HEK293 (cell line): ENCODE data around the gene SPATA7.

Experiments
- CTCF ChIA-PET: fragments of 350-600 bp; formaldehyde crosslinking; extraction: SDS; loops from one replicate; lab custom pipeline; 2021; ENCODE audit warnings: antibody characterized with exemption; lab: Yijun Ruan, JAX
- POLR2A ChIA-PET: fragments of 300-600 bp; formaldehyde crosslinking; extraction: SDS; loops from one replicate; lab custom pipeline; 2020; ENCODE audit warnings: antibody characterized with exemption, inconsistent platforms; lab: Yijun Ruan, JAX
- H3K27ac ChIP-seq: fragments of 200-500 bp; sonication (Bioruptor generic); 2 replicates; pipeline ENCODE4 v1.5.1; 2014; ENCODE audit warnings: low read depth, low read length, control low read depth, inconsistent platforms; ENCODE audit errors: extremely low read depth
- H3K36me3 ChIP-seq, 2 experiments: fragments of 200-500 bp in 1 of 2; sonication (Bioruptor generic) in 1 of 2; 1 replicate in 1 of 2; 2 replicates in 1 of 2; pipeline ENCODE4 v1.5.1; 2014 to 2017; ENCODE audit warnings: inconsistent platforms in 2 of 2, low read length in 2 of 2; ENCODE audit not compliant: control insufficient read depth in 2 of 2, insufficient read depth in 1 of 2
- H3K4me1 ChIP-seq: fragments of 200-500 bp; sonication (Bioruptor generic); 2 replicates; pipeline ENCODE4 v1.5.1; 2014; ENCODE audit warnings: mild to moderate bottlenecking, low read length, inconsistent platforms; ENCODE audit not compliant: control insufficient read depth, insufficient read depth
- H3K4me3 ChIP-seq: 2 replicates; pipeline ENCODE4 v1.5.1; 2011; ENCODE audit warnings: low read depth, mild to moderate bottlenecking, control low read depth, low read length, moderate library complexity
- H3K9me3 ChIP-seq: fragments of 200-500 bp; sonication (Bioruptor generic); 2 replicates; pipeline ENCODE4 v1.5.1; 2014; ENCODE audit warnings: low read depth, low read length, inconsistent platforms; ENCODE audit not compliant: control insufficient read depth, insufficient read depth
- BCL6B ChIP-seq: fragments of 450-650 bp; formaldehyde crosslinking; IDR thresholded peaks from 2 replicates; pipeline ENCODE4 v1.5.1; 2017; ENCODE audit warnings: missing biosample characterization, missing genetic modification characterization
- EGR2 ChIP-seq: fragments of 450-650 bp; formaldehyde crosslinking; IDR thresholded peaks from 2 replicates; pipeline ENCODE4 v1.5.1; 2016; ENCODE audit warnings: low read depth, missing biosample characterization, missing genetic modification characterization
- GLI2 ChIP-seq: fragments of 450-650 bp; formaldehyde crosslinking; IDR thresholded peaks from 2 replicates; pipeline ENCODE4; 2017; ENCODE audit warnings: missing biosample characterization, missing genetic modification characterization, low read depth, borderline replicate concordance
- HOXA7 ChIP-seq: sonication (generic); formaldehyde crosslinking; IDR thresholded peaks from 2 replicates; pipeline ENCODE4 v1.8.1; 2022; ENCODE audit warnings: missing genetic modification reagents, borderline replicate concordance
- KLF7 ChIP-seq: fragments of 450-650 bp; formaldehyde crosslinking; IDR thresholded peaks from 2 replicates; pipeline ENCODE4 v1.5.1; 2016; ENCODE audit warnings: missing biosample characterization, missing genetic modification characterization, borderline replicate concordance
- OVOL3 ChIP-seq: fragments of 450-650 bp; formaldehyde crosslinking; IDR thresholded peaks from 2 replicates; pipeline ENCODE4 v1.5.1; 2016; ENCODE audit warnings: missing biosample characterization, missing genetic modification characterization
- SETDB1 ChIP-seq: IDR thresholded peaks from one replicate; pipeline ENCODE4 v1.6.1; 2017; ENCODE audit warnings: mild to moderate bottlenecking, low read length, moderate library complexity, mixed read lengths; ENCODE audit not compliant: insufficient read length
- ZBTB7A ChIP-seq: fragments of 450-650 bp; formaldehyde crosslinking; IDR thresholded peaks from 2 replicates; pipeline ENCODE4 v1.5.1; 2016; ENCODE audit warnings: low read depth, missing biosample characterization, missing genetic modification characterization
- ZBTB8A ChIP-seq: fragments of 450-650 bp; formaldehyde crosslinking; IDR thresholded peaks from 2 replicates; pipeline ENCODE4 v1.5.1; 2016; ENCODE audit warnings: missing biosample characterization, missing genetic modification characterization
- ZFP3 ChIP-seq: fragments of 450-650 bp; formaldehyde crosslinking; IDR thresholded peaks from 2 replicates; pipeline ENCODE4 v1.5.1; 2016; ENCODE audit warnings: low read depth, missing biosample characterization, missing genetic modification characterization
- ZIC2 ChIP-seq: fragments of 450-650 bp; formaldehyde crosslinking; IDR thresholded peaks from 2 replicates; pipeline ENCODE4 v1.5.1; 2016; ENCODE audit warnings: missing biosample characterization, missing genetic modification characterization
- ZNF174 ChIP-seq: fragments of 450-650 bp; formaldehyde crosslinking; IDR thresholded peaks from 2 replicates; pipeline ENCODE4 v1.5.0; 2017; ENCODE audit warnings: missing biosample characterization, mild to moderate bottlenecking, missing genetic modification characterization
- ZNF354C ChIP-seq: fragments of 450-650 bp; formaldehyde crosslinking; IDR thresholded peaks from 2 replicates; pipeline ENCODE4 v1.5.1; 2016; ENCODE audit warnings: missing biosample characterization, missing genetic modification characterization, low read depth, borderline replicate concordance
- ZNF488 ChIP-seq: fragments of 450-650 bp; formaldehyde crosslinking; IDR thresholded peaks from 2 replicates; pipeline ENCODE4 v1.5.1; 2016; ENCODE audit warnings: missing biosample characterization, missing genetic modification characterization
- ZNF623 ChIP-seq: fragments of 450-650 bp; formaldehyde crosslinking; IDR thresholded peaks from 2 replicates; pipeline ENCODE4 v1.5.1; 2016; ENCODE audit warnings: missing biosample characterization, missing genetic modification characterization
- ZNF624 ChIP-seq: fragments of 450-650 bp; formaldehyde crosslinking; IDR thresholded peaks from 2 replicates; pipeline ENCODE4 v1.5.1; 2017; ENCODE audit warnings: missing biosample characterization, missing genetic modification characterization
- ZNF658 ChIP-seq: fragments of 450-650 bp; formaldehyde crosslinking; IDR thresholded peaks from 2 replicates; pipeline ENCODE4; 2016; ENCODE audit warnings: missing biosample characterization, missing genetic modification characterization
- ZNF692 ChIP-seq: fragments of 450-650 bp; formaldehyde crosslinking; IDR thresholded peaks from 2 replicates; pipeline ENCODE4 v1.5.1; 2016; ENCODE audit warnings: missing biosample characterization, missing genetic modification characterization
- ZNF704 ChIP-seq: fragments of 450-650 bp; formaldehyde crosslinking; IDR thresholded peaks from 2 replicates; pipeline ENCODE4 v1.5.1; 2016; ENCODE audit warnings: missing biosample characterization, missing genetic modification characterization
- TF ChIP-seq, protein P1 (sequence below): fragments of 450-650 bp; formaldehyde crosslinking; IDR thresholded peaks from 2 replicates; pipeline ENCODE4 v1.5.1; 2016; ENCODE audit warnings: missing biosample characterization, missing genetic modification characterization
- TF ChIP-seq, protein P2 (sequence below): fragments of 450-650 bp; formaldehyde crosslinking; conservative IDR thresholded peaks from 2 replicates; pipeline ENCODE4 v1.5.1; 2016; ENCODE audit warnings: low read depth, missing biosample characterization, missing genetic modification characterization
- TF ChIP-seq, protein P3 (sequence below): fragments of 450-650 bp; formaldehyde crosslinking; IDR thresholded peaks from 2 replicates; pipeline ENCODE4 v1.5.1; 2017; ENCODE audit warnings: missing biosample characterization, missing genetic modification characterization

The SPATA7 gene

DNA sequence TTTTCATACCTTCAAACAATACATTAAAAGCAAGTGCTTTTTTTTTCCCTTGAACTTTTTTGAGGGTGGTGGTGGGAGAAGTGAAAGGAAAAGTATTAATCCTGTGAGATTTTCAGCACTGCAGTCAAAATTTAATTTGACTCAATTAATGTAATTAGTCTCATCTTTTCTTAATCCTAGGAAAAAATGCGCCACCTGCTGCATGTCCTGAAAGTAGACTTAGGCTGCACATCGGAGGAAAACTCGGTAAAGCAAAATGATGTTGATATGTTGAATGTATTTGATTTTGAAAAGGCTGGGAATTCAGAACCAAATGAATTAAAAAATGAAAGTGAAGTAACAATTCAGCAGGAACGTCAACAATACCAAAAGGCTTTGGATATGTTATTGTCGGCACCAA lies 52.2 kb downstream of the SPATA7 start:
- Histone ChIP-seq H3K4me3 (no peak overlapping the region), H3K36me3 (peaks cover 0 to 12% of the 10 kb centered on the region in 2 experiments; a peak in 1 of 3 replicates), H3K27ac (no peak overlapping the region), H3K4me1 (no peaks in the 10 kb centered on the region), H3K9me3 (no peaks in the 10 kb centered on the region)
- CTCF ChIA-PET = no interaction called here
- POLR2A ChIA-PET = no interaction called here
- TF ChIP-seq KLF7 (tag by site-specific recombination) (no peak), EGR2 (no peak), OVOL3 (tag by site-specific recombination) (no peak), ZNF354C (tag by site-specific recombination) (no peak), GLI2 (tag by site-specific recombination) (no peak), ZNF623 (tag by site-specific recombination) (no peak), ZBTB8A (tag by site-specific recombination) (no peak), BCL6B (tag by site-specific recombination) (no peak)
- TF ChIP-seq, protein P1, sequence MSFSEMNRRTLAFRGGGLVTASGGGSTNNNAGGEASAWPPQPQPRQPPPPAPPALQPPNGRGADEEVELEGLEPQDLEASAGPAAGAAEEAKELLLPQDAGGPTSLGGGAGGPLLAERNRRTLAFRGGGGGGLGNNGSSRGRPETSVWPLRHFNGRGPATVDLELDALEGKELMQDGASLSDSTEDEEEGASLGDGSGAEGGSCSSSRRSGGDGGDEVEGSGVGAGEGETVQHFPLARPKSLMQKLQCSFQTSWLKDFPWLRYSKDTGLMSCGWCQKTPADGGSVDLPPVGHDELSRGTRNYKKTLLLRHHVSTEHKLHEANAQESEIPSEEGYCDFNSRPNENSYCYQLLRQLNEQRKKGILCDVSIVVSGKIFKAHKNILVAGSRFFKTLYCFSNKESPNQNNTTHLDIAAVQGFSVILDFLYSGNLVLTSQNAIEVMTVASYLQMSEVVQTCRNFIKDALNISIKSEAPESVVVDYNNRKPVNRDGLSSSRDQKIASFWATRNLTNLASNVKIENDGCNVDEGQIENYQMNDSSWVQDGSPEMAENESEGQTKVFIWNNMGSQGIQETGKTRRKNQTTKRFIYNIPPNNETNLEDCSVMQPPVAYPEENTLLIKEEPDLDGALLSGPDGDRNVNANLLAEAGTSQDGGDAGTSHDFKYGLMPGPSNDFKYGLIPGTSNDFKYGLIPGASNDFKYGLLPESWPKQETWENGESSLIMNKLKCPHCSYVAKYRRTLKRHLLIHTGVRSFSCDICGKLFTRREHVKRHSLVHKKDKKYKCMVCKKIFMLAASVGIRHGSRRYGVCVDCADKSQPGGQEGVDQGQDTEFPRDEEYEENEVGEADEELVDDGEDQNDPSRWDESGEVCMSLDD (tag by site-specific recombination) = no peak

DNA sequence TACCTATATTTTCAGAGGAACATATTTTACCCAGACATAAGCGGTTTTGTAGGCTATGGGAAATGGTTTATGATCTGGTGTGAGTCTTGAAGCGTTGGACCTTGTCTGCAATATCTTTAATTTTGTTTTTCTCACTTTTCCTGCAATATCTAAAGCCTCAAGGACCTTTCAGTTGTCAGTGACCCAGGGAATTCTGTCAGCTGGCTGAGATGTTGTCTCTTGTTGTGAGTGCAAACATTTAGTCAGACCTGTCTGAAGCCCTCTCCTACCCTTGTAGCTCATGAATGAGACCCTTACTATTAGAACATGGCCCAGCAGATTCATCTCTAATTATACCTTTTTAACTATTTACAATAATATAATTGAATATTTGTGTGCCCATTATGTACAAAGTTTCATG lies 53.6 kb downstream of the SPATA7 start:
- Histone ChIP-seq H3K4me1 (no peaks in the 10 kb centered on the region), H3K36me3 (peaks cover 0 to 12% of the 10 kb centered on the region in 2 experiments; a peak in 1 of 3 replicates), H3K27ac (no peak overlapping the region), H3K9me3 (no peaks in the 10 kb centered on the region), H3K4me3 (no peak overlapping the region)
- ChIA-PET POLR2A (no interaction called here), CTCF (interaction anchor here (0.7 to 1.0 kb wide), 2 partner anchors 28 to 250 kb away, joined by 3 to 4 read pairs; no protein-coding TSS in a partner anchor)
- no peak for TF ChIP-seq ZBTB7A (tag by site-specific recombination)
- TF ChIP-seq ZFP3 (tag by site-specific recombination) = no peak
- TF ChIP-seq ZNF624 = no peak
- no peak for TF ChIP-seq ZNF488
- TF ChIP-seq SETDB1 = no peak
- no peak for TF ChIP-seq ZNF704 (tag by site-specific recombination)
- no peak for TF ChIP-seq ZNF174 (tag by site-specific recombination)
- TF ChIP-seq ZNF658 (tag by site-specific recombination) = no peak
- TF ChIP-seq, protein P2, sequence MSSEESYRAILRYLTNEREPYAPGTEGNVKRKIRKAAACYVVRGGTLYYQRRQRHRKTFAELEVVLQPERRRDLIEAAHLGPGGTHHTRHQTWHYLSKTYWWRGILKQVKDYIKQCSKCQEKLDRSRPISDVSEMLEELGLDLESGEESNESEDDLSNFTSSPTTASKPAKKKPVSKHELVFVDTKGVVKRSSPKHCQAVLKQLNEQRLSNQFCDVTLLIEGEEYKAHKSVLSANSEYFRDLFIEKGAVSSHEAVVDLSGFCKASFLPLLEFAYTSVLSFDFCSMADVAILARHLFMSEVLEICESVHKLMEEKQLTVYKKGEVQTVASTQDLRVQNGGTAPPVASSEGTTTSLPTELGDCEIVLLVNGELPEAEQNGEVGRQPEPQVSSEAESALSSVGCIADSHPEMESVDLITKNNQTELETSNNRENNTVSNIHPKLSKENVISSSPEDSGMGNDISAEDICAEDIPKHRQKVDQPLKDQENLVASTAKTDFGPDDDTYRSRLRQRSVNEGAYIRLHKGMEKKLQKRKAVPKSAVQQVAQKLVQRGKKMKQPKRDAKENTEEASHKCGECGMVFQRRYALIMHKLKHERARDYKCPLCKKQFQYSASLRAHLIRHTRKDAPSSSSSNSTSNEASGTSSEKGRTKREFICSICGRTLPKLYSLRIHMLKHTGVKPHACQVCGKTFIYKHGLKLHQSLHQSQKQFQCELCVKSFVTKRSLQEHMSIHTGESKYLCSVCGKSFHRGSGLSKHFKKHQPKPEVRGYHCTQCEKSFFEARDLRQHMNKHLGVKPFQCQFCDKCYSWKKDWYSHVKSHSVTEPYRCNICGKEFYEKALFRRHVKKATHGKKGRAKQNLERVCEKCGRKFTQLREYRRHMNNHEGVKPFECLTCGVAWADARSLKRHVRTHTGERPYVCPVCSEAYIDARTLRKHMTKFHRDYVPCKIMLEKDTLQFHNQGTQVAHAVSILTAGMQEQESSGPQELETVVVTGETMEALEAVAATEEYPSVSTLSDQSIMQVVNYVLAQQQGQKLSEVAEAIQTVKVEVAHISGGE (tag by site-specific recombination) = no peak
- TF ChIP-seq ZIC2 (tag by site-specific recombination) = no peak
- TF ChIP-seq, protein P3, sequence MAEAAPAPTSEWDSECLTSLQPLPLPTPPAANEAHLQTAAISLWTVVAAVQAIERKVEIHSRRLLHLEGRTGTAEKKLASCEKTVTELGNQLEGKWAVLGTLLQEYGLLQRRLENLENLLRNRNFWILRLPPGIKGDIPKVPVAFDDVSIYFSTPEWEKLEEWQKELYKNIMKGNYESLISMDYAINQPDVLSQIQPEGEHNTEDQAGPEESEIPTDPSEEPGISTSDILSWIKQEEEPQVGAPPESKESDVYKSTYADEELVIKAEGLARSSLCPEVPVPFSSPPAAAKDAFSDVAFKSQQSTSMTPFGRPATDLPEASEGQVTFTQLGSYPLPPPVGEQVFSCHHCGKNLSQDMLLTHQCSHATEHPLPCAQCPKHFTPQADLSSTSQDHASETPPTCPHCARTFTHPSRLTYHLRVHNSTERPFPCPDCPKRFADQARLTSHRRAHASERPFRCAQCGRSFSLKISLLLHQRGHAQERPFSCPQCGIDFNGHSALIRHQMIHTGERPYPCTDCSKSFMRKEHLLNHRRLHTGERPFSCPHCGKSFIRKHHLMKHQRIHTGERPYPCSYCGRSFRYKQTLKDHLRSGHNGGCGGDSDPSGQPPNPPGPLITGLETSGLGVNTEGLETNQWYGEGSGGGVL = no peak
- TF ChIP-seq EGR2 = no peak
- no peak for TF ChIP-seq HOXA7 (CRISPR knock-in tag)
- TF ChIP-seq ZNF692 = no peak
